ENCODE measurements around the gene GRK4. TPM values are rescaled to one million over a fixed set of nuclear protein-coding genes. Genes with fewer than 3 reads are reported as not detected.
"Not testable (repeated sequence)": the region's sequence is repeated elsewhere in the genome, so short reads cannot be mapped to it uniquely, and the experiment has no call there.

Gene GRK4
- total RNA-seq, 1 experiment from 2014 or later, result 3.7 TPM

DNA sequence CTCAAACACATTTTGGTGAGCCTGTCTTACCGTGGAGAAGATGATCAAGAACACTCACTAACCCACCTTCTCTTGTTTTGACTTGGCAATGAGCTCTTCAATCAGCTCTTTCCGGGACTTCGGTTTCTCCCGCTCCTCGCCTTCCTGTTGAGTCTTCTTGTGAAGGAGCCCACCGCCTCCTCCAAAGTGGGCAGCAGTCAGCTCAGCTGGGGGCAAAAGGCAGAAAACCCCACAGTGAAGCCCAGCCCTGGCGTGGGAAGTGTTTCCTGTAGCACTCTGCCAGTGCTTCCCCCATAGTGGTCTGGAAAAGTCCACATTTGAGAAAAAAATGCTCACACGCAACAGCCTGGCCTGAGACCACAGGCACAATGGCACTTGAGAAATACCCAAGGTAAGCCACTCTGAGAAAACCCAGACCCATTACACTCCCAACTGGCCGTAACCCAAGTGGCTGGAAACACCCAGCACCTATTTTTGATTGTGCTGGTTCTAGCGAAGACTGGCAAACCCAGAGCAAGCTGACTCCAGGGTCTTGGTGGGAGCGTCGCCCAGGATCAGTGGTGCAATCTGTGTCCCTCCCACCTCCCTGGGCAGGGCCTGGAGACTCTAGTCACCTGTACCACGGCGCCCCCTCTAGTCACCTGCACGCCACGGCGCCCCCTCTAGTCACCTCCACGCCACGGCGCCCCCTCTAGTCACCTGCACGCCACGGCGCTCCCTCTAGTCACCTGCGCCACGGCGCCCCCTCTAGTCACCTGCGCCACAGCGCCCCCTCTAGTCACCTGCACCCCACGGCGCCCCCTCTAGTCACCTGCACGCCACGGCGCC is 8.8 kb upstream of the GRK4 start:
- no TSS peak for BruUV-seq (replicated peaks)

DNA sequence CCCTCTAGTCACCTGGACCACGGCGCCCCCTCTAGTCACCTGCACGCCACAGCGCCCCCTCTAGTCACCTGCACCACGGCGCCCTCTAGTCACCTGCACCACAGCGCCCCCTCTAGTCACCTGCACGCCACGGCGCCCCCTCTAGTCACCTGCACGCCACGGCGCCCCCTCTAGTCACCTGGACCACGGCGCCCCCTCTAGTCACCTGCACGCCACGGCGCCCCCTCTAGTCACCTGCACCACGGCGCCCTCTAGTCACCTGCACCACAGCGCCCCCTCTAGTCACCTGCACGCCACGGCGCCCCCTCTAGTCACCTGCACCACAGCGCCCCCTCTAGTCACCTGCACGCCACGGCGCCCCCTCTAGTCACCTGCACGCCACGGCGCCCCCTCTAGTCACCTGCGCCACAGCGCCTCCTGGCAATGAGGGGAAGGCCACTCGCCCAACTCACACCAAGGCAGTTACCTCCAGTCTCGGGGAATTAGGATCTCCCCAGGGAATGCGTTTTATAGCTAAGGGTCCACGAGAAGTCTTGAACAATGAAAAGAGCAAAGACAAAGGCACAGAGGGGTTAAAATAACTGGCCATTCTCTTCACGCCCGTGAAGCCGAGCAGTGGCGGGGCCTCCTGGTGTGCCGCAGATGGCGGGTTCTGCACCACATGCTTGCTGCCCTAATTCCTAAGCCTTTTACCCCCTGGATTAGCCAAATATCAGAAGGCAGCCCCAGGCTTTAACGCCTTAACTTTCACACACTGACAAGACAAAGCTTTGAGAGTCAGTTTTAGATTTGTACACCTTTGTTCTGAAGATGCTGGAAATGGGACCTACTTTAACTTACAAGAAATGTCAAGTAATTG is 8.0 kb upstream of the GRK4 start:
- H3K27ac ChIP-seq (ENCODE audit: low read length); DNase-seq; H3K27me3 ChIP-seq (ENCODE audit: low read length); H3K4me1 ChIP-seq (ENCODE audit: insufficient read depth, low read length); CTCF ChIA-PET; ATAC-seq; H3F3A ChIP-seq (ENCODE audit: low read length, unreplicated experiment); POLR2A ChIA-PET (ENCODE audit: unreplicated experiment); H3K9me2 ChIP-seq (replicated peaks; ENCODE audit: low read length); BruUV-seq (replicated peaks); H3K9ac ChIP-seq (ENCODE audit: low read length); intact Hi-C loops (cut with micrococcal nuclease); H3K4me3 ChIP-seq (ENCODE audit: low read length); H3K9me3 ChIP-seq (ENCODE audit: low read length); H3K4me2 ChIP-seq (ENCODE audit: low read length); H2AFZ ChIP-seq (ENCODE audit: low read length): not testable (repeated sequence)
- H4K20me1 ChIP-seq (ENCODE audit: low read length), result peaks cover 12% of the 10 kb centered on the region
- H3K36me3 ChIP-seq (ENCODE audit: low read depth, low read length), result peaks cover 35% of the 10 kb centered on the region
- TF ChIP-seq, protein P1, sequence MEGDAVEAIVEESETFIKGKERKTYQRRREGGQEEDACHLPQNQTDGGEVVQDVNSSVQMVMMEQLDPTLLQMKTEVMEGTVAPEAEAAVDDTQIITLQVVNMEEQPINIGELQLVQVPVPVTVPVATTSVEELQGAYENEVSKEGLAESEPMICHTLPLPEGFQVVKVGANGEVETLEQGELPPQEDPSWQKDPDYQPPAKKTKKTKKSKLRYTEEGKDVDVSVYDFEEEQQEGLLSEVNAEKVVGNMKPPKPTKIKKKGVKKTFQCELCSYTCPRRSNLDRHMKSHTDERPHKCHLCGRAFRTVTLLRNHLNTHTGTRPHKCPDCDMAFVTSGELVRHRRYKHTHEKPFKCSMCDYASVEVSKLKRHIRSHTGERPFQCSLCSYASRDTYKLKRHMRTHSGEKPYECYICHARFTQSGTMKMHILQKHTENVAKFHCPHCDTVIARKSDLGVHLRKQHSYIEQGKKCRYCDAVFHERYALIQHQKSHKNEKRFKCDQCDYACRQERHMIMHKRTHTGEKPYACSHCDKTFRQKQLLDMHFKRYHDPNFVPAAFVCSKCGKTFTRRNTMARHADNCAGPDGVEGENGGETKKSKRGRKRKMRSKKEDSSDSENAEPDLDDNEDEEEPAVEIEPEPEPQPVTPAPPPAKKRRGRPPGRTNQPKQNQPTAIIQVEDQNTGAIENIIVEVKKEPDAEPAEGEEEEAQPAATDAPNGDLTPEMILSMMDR (conservative IDR thresholded peaks at IDR 0.05; ENCODE audit: low read depth, low read length), result peak; percentile 74
- peaks cover 46% of the 10 kb centered on the region for H3K79me2 ChIP-seq (ENCODE audit: low read length)

More for the DNA sequence above, 8.8 kb upstream of the GRK4 start:
- Histone ChIP-seq H3K9ac (ENCODE audit: low read length) (no peak overlapping the region), H3K4me1 (ENCODE audit: insufficient read depth, low read length) (no peaks in the 10 kb centered on the region), H3K27me3 (ENCODE audit: low read length) (no peaks in the 10 kb centered on the region), H3K4me2 (ENCODE audit: low read length) (no peak overlapping the region), H3K4me3 (ENCODE audit: low read length) (no peak overlapping the region), H3F3A (ENCODE audit: low read length, unreplicated experiment) (no peaks in the 10 kb centered on the region), H3K27ac (ENCODE audit: low read length) (no peak overlapping the region), H4K20me1 (ENCODE audit: low read length) (0 out of 2 replicates have a peak, but pooled peaks cover 8% of the 10 kb centered on the region), H3K36me3 (ENCODE audit: low read depth, low read length) (peaks cover 43% of the 10 kb centered on the region), H3K9me3 (ENCODE audit: low read length) (no peaks in the 10 kb centered on the region), H3K9me2 (replicated peaks; ENCODE audit: low read length) (no peaks in the 10 kb centered on the region), H3K79me2 (ENCODE audit: low read length) (peaks cover 37% of the 10 kb centered on the region), H2AFZ (ENCODE audit: low read length) (no peak overlapping the region)
- ChIA-PET POLR2A (ENCODE audit: unreplicated experiment) (interaction anchor here (0.8 kb wide), 1 partner anchor 8 kb away, joined by 3 read pairs; no protein-coding TSS in a partner anchor), CTCF (no interaction called here)
- DNase-seq, result no peak
- ATAC-seq, result no peak
- intact Hi-C loops (cut with micrococcal nuclease), result no loop called here
- TF ChIP-seq EZH2phosphoT487 (IDR thresholded peaks at IDR 0.05; ENCODE audit: borderline replicate concordance, low read length), result no peak
- no peak for TF ChIP-seq EZH2 (IDR thresholded peaks at IDR 0.05; ENCODE audit: low read length, unreplicated experiment)
- TF ChIP-seq, protein P1 (conservative IDR thresholded peaks at IDR 0.05; ENCODE audit: low read depth, low read length), result no peak

Data from PC-3 (cell line).